ENCODE results near the gene GABBR1.

The GABBR1 gene

DNA sequence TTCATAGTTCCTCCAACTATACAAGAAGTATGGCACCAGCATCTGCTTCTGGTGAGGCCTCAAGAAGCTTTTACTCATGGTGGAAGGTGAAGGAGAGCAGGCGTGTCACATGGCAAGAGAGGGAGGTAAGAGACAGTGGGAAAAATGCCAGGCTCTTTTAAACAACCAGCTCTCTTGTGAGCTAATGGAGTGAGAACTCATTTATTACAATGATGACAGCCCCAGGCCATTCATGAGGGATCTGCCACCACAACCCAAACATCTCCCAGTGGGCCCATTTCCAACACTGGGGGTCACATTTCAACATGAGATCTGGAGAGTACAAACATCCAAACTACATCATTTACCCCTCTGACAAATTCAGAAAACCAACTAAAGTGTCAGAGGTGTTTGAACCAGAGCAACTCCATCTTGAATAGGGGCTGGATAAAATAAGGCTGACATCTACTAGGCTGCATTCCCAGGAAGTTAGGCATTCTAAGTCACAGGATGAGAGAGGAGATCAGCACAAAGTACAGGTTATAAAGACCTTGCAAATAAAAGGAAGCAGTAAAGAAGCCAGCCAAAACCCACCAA lies 71.3 kb downstream of the GABBR1 start:
- DNase-seq, result no peak

DNA sequence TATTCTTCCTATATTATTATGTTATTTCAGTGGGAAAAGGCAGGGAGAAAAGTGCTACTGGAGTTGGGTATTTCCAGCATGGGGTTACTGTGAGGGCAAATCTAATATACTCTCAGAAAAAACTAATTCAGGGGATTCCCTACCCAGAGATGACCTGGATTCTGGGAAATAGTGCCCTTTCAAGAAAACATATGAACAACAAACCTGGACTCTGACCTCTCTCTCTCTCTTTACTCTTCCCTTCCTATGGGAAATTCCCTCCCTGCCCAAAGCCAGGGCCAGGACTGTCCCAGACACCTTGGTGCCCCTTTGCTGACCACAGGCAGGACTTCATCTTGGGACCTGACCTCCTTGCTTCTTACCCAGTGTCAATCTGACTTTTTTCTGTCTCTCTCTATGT lies 71.9 kb downstream of the GABBR1 start:
- DNase-seq, result no peak

DNA sequence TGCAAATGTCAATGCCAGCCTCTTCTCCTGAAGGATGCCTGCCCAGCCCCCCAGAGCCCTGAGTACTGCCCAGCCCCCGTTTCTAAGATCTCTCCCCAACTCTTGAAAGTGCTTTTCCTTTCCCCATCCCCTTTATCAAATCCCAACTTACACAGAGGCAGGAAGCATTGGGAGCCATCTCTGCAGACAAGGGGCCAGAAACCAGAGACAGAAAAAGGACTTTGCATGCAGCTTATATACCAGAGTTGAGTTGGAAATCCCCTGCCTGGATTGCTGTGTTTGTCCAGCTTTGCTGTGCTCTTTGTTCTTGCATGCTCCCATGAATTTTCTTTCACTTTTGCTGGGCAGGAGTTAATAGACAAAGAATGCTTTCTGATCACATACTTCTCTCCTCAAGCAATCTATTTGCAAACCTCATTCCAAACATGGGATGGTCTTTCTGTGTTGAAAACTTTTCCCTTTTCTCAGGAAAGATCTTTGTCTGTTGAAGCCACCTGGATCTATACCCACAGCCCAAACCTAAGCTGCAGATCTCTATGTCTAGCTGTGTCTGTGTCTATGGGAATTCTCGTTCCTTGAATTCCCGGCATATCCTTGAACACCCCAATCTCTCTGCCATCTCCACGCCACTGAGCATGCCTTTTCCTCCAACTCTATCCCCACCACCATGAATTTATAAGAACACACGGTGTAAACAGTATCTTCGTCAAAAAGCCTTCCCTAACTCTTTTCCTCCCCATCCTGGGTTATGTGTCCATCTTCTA lies 73.3 kb downstream of the GABBR1 start, which contains the start of gene UBD:
Gene UBD (minus strand): TSS at position 209 of the 764 bp plus-strand sequence. CDS start 31 bp downstream, at position 178.
- DNase-seq, result no peak

DNA sequence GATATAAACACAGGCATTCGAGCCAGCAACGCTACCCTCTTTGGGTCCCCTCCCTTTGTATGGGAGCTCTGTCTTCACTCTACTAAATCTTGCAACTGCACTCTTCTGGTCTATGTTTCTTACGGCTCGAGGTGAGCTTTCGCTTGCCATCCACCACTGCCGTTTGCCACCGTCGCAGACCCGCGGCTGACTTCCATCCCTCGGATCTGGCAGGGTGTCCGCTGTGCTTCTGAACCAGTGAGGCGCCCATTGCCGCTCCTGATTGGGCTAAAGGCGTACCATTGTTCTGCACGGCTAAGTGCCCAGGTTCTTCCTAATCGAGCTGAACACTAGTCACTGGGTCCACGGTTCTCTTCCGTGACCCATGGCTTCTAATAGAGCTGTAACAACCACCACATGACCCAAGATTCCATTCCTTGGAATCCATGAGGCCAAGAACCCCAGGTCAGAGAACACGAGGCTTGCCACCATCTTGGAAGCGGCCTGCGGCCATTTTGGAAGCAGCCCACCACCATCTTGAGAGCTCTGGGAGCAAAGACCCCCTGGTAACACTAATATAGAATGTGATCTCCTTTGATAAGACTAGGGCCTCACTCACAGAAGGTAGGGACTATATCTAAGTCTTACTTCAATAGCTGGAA lies 74.4 kb downstream of the GABBR1 start:
- no peak for DNase-seq

GRCh38 chr6:29557320-29557719 lies 75.7 kb downstream of the GABBR1 start:
- DNase-seq, result no peak

GRCh38 chr6:29554764-29555163 lies 78.2 kb downstream of the GABBR1 start:
- no peak for DNase-seq

GRCh38 chr6:29553268-29554057 lies 79.5 kb downstream of the GABBR1 start:
- DNase-seq, result peak; percentile 32

- DNase-seq, result no peak
Observed at GRCh38 chr6:29552512-29553051, 80.4 kb downstream of the GABBR1 start.

GRCh38 chr6:29547573-29547972 lies 85.4 kb downstream of the GABBR1 start:
- no peak for DNase-seq

- DNase-seq, result no peak
Observed at GRCh38 chr6:29537714-29538403, 95.1 kb downstream of the GABBR1 start.

DNA sequence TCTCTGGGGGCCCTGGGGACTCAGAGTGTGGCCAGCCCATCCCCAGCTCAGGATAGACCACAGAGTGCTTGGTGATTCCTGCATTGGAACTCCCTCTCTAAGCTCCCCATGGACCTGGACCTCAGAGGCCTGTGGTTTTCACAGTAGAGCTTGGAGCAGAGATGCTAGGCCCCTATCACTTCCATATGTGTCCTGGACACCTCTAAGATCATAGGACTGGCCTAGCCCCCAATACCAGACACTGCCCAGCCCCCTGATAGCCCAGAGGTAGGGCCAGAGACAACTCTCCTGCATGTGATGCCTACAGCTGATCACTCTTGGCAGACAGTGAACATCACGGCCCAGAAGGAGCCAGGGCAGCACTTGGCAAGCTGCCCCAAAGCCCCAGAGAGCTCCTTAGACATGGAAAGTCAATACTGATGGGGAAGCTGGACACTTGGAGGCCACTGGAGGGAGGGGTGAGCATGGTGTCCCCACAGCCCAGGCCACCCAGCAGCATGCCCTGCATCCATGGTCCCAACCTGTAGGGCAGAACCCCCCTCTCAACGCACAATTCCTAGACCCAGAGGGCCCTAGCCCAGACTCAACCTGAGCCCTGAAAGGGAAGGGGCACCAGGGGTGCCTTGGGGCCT lies 100.5 kb downstream of the GABBR1 start:
- no peak for DNase-seq

- peak; percentile 12 for DNase-seq
Observed at GRCh38 chr6:29531668-29532067, 101.3 kb downstream of the GABBR1 start.

GRCh38 chr6:29530671-29531310 lies 102.2 kb downstream of the GABBR1 start:
- DNase-seq, result no peak

DNA sequence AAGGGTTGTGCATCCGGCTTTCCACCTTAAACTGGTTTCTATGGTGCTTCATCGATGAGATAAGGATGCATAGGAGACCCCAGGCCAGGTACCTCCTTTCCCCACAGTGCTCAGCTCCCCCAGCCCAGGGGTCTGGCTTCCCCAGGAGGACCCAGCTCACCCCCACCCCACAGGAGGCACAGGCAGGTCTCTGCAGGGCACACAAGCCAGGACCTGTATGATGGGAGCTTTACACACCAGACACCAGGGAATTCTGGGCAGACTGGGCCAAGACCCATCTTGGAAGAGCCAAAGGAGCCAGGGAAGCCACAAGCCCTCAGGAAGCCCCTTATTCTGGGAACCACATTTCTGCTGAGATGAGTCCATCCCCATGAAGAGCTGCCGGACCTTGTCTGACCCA lies 103.0 kb downstream of the GABBR1 start:
- no peak for DNase-seq

GRCh38 chr6:29528988-29529560 lies 103.9 kb downstream of the GABBR1 start:
- DNase-seq, result no peak

DNA sequence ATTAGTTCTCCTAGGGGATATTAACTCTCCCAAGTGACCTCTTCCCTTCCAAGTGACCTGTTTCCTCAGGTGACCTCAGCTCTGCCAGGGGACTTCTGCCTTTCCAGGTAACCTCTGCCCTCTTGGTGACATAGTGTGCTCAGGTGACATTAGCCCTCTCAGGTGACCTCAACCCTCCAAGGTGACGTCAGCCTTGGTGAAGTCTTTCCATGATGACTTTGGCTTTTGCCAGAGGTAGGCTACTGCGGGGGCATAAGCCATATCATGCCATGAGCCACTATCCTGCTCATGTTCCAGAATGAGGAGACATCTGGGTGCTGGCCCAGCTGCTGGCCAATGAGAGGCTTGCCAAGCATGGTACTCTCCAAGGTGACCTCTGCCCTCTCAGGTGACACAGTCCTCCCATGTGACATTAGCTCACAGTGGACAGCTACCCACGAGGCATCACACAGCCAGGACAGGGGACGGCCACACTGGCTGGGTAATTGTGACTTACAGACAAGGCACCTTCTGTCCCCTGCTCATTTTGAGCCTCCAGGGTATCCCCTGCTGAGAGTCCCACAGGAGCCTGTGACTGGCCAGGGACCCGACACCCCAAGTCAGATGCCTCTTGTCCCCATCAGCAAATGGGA lies 104.6 kb downstream of the GABBR1 start:
- no peak for DNase-seq

DNA sequence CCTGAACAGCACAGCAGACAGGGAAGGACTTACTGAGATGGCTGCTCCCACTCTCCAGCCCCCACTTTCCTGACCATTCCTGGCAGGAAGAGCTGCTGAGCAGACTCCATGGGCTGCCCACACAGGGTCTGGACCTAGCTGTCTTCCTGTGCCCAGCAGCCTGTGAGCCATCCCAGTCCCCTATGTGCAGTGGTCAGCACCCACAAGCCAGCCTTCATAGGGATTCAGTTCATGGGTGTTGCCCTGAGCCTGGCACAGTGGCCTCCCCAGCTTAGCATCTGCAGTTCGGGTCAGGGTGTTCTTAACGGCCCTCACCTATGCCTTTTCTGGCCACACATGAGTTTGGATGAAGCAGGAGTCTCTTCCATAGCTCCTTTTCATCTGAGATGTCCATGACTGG lies 105.4 kb downstream of the GABBR1 start:
- no peak for DNase-seq

DNA sequence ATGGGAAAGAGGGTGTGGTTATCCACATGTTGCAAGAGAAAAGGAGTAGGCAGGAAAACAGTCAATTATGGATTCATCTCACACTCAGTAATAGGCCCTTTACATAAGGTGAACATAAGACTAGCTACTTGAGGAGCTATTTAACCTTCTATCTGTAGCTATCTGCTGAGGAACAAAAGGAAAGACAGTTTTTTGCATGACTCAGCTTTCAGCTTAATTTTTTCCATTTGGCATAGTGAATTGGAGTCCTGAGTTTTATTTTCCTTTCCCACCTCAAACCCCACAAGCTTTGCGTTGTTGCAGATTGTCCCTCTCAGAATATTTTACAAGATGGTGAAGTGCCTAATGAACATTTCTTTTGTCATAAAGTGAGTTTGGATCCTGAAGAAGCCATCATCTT lies 105.9 kb downstream of the GABBR1 start:
- DNase-seq, result no peak

- DNase-seq, result no peak
Observed at GRCh38 chr6:29525311-29525639, 107.7 kb downstream of the GABBR1 start.

GRCh38 chr6:29524444-29525310 lies 108.3 kb downstream of the GABBR1 start:
- DNase-seq, result no peak

All from stimulated activated CD4-positive, alpha-beta T cell treated with anti-CD3 and anti-CD28 coated beads, Interleukin-12 subunit alpha, Interleukin-12 subunit beta, amount 100 ng/mL, for 4 hours (primary cell).